Lower leg skin (tissue), 3 donors: ENCODE data around the gene GAN.

ENCODE experiments used
- POLR2A ChIP-seq, 2 donors: fragments of 450-650 bp; IDR thresholded peaks; one replicate each; pipeline ENCODE4 v1.6.1; 2016 to 2017; ENCODE audit warnings: antibody characterized with exemption in 2 of 2, mild to moderate bottlenecking in 1 of 2, moderate library complexity in 1 of 2
- TF ChIP-seq, protein P1 (sequence below), 3 donors: fragments of 450-650 bp; IDR thresholded peaks; one replicate each; pipeline ENCODE4 v1.5.1; 2016; ENCODE audit warnings: antibody characterized with exemption in 3 of 3, mild to moderate bottlenecking in 3 of 3, moderate library complexity in 2 of 3

DNA sequence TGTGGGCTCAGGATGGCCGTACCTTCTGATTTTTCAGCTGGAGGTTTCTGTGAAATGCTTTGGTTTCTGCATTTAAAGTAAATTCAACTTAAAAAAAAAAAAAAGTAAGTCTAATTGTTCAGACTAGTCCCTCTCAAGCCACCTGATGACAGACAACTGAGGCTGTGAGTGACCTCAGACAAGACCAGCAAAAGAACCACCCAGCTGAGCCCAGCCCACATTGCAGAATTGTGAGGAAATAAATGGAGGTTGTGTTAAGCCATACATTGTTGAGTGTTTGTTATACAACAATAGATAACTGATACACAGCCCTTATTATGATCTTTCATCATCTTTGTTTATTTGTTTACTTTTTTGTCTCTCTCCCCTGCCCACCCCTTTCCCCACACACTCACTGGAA, 85.1 kb downstream of the GAN start:
- TF ChIP-seq, protein P1, sequence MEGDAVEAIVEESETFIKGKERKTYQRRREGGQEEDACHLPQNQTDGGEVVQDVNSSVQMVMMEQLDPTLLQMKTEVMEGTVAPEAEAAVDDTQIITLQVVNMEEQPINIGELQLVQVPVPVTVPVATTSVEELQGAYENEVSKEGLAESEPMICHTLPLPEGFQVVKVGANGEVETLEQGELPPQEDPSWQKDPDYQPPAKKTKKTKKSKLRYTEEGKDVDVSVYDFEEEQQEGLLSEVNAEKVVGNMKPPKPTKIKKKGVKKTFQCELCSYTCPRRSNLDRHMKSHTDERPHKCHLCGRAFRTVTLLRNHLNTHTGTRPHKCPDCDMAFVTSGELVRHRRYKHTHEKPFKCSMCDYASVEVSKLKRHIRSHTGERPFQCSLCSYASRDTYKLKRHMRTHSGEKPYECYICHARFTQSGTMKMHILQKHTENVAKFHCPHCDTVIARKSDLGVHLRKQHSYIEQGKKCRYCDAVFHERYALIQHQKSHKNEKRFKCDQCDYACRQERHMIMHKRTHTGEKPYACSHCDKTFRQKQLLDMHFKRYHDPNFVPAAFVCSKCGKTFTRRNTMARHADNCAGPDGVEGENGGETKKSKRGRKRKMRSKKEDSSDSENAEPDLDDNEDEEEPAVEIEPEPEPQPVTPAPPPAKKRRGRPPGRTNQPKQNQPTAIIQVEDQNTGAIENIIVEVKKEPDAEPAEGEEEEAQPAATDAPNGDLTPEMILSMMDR (IDR thresholded peaks at IDR 0.05): no peak
- no peak for TF ChIP-seq POLR2A (IDR thresholded peaks at IDR 0.05)
